Measurements from ENCODE around the gene AWAT1.

GRCh38 chrX:70240751-70241150 lies 6.3 kb downstream of the AWAT1 start:
- no peak for TF ChIP-seq CTCF (conservative IDR thresholded peaks at IDR 0.05 in 1 of 2, IDR thresholded peaks at IDR 0.05 in 1 of 2; ENCODE audit: extremely low read depth in 1 of 2, insufficient read depth in 1 of 2, low read depth in 1 of 2, low read length in 2 of 2)
- TF ChIP-seq EZH2 (IDR thresholded peaks at IDR 0.05; ENCODE audit: borderline replicate concordance, low read length): no peak
